ENCODE data around the gene ZMAT3.

The ZMAT3 gene

DNA sequence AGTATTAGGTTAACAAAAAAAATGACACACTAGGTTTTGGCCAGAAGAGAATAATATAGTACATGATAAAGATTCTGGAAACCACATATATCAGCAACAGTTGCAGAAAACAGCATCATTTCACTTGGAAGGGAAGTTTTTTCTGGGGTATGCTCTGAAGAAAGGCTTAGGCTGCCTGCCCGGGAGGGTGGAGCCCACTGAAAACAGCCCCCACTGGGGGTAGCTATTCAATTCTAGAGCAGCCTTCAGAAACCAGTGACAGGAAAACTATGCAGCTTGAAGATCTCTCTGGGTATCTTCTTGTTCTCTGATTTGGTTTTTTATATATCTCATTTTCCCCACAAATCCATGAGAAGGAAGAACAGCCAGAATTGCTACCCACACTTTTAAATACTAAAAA is 43.2 kb downstream of the ZMAT3 start:
- in situ Hi-C loops (cut with HindIII; ENCODE audit: low sequenced_read_pairs): loop anchor here (5.0 kb wide), 1 partner anchor 79 kb away; no protein-coding TSS in a partner anchor

DNA sequence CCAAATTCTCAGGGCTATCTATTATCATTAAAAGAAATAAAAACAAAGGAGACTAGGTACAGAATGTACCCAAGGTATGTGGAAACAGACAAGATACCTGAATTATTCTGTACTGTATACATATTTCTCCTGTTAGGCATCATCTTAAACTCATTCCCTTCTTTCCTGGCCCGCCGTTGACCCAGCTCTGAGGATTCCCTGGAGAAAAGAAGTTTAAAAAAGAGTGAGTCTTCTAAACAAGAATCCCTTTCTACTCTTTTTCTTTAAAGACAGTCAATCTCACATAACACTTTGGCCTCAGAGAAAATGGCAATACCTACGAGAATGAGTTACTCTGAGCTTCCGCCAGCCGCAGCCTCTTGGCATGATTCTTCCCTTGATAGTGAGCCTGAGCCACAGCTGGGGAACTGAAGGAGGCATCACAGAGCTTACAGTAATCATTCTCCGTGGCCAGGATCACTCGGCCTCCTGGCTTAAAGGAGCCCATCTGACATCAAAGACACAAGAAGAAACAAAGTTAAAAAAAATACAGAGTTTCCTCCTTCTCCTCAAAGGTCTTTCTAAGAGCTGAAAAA is 44.2 kb downstream of the ZMAT3 start:
- in situ Hi-C loops (cut with HindIII; ENCODE audit: low sequenced_read_pairs): loop anchor here (5.0 kb wide), 1 partner anchor 80 kb away; no protein-coding TSS in a partner anchor

- in situ Hi-C loops (cut with HindIII; ENCODE audit: low sequenced_read_pairs): loop anchor here (5.0 kb wide), 1 partner anchor 81 kb away; no protein-coding TSS in a partner anchor
These were observed 45.0 kb downstream of the ZMAT3 start for GRCh38 chr3:179026636-179027035.

DNA sequence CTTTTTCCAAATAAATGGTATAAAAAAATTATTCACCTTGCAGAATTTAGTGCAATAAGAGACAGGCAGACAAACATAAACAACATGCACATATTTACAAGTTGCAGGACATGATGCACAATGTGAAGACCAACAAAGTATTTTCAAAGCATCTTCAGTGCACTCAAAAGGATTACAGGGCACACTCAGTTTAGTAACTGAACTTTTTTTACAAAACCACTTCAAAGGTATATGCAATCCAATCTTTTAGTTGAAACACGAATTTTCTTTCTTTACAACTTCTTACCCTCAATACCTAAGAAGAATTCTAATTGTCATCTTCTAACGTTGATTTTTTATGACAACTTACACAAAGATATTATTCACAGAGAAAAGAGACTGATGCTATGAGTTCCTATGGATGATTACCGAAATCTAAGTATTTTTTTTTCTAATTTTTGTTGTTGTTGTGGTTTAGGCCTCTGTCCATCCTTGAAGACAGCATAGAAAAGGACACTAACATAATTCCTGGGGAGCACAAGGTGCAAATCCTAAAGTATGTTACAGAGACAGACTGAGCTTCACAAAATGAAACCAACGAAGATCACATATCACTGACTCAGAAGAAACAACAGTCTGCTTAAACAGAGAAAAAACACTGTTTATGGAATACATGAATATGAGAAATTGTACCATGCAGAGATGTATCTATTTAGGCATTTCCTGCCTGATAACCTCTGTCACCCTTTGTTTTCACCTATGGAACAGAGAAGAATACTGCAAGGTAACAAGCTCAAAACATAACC is 50.3 kb downstream of the ZMAT3 start:
- in situ Hi-C loops (cut with HindIII; ENCODE audit: low sequenced_read_pairs): no loop called here

GRCh38 chr3:179020112-179020511 is 51.5 kb downstream of the ZMAT3 start:
- in situ Hi-C loops (cut with HindIII; ENCODE audit: low sequenced_read_pairs): no loop called here

DNA sequence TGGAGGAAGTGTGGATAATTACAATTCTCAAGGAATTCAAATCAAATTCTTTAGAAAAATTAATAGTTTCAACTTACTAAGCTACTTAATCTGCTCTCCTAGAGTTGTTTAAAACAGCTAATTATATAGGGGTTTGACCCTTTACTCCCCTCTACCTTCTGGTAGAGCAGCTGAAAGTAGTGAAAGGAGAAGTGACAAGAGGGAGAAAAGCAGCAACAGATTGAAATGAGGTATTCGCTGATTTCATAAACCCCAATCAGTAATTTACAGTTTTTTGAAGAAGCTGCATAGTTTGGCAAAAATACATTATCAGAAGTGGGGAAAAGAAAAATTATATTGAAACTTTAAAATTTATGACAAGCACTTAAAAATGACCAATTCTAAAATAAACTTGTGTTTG is 52.8 kb downstream of the ZMAT3 start:
- in situ Hi-C loops (cut with HindIII; ENCODE audit: low sequenced_read_pairs): no loop called here

GRCh38 chr3:179016979-179017670 is 54.5 kb downstream of the ZMAT3 start:
- in situ Hi-C loops (cut with HindIII; ENCODE audit: low sequenced_read_pairs): no loop called here

DNA sequence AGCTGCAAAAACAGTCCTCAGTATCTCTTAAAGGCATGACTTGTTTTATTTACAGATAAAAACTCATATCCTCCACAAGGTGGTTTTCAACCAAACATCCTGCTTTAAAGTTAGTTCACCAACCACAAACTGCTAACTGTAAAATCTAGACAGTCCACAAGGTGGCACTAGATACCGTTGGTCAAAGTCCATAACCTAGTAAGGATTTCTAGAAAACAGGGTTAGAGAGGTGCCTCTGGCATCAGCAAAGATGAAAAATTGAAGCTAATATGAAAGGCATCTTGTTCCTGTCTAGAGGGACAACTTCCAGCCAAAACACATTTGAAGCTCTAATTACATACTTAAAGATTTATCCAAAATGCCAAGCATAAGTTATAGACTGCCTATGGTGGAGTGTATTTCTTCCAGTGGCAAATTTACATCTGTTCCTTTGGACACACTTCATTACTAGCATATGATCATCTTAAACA is 56.0 kb downstream of the ZMAT3 start:
- in situ Hi-C loops (cut with HindIII; ENCODE audit: low sequenced_read_pairs): no loop called here

- in situ Hi-C loops (cut with HindIII; ENCODE audit: low sequenced_read_pairs): no loop called here
These were observed 65.9 kb downstream of the ZMAT3 start for GRCh38 chr3:179005706-179006105.

DNA sequence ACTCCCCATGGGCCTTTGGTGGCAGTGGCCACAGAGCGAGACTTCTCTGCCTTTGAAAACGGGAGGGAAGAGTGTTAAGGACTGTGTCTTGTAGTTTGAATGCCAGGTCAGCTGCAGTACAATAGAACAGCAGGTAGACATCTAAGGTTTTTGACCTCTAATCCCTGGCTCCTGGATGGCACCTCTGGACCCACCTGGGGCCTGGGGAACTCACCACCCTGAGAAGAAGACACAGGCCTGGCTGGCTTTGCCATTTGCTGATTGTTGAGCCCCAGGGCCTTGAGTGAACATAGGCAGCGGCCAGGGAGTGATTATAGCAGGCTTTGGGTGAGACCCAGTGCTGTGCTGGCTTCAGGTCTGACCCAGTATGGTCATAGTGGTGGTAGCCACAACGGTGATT is 66.4 kb downstream of the ZMAT3 start:
- in situ Hi-C loops (cut with HindIII; ENCODE audit: low sequenced_read_pairs): no loop called here

DNA sequence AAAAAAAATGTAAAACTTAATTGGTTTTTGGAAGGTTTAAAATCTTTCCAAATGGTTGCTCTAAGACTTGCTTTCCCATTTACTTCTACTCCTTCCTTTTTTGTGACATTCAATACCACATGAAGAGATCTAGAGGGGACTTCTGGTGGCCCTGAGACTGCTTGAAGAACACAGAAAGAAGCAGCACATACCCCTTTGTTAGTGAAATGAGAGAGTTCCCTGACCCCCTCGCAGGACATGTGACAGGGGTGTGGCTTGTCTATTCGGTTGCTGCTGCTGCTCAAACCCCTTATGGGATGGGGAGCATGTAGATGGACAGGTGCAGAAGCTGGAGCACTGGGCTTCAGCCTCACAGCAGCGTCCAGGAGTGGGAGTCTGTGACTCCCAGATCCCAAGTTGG is 71.0 kb downstream of the ZMAT3 start:
- in situ Hi-C loops (cut with HindIII; ENCODE audit: low sequenced_read_pairs): no loop called here

DNA sequence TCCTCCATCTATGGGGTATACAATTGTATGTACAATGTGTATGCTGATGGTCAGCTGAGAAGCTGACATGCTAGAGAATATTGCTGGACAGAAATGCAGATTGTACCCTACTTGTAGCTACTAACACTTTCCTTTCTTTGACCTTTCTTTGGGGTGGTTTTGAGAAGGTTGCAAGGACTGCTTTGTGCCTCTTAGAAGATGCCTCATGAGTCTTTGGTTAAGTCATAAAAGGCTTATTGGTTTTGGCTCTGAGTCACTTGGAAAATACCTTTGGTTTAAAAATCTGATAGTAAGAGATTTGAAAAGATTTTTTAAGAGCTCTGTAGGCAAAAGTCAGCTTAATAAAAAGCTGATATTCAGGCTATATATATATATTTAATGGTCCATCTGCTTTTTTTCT is 71.5 kb downstream of the ZMAT3 start:
- in situ Hi-C loops (cut with HindIII; ENCODE audit: low sequenced_read_pairs): no loop called here

DNA sequence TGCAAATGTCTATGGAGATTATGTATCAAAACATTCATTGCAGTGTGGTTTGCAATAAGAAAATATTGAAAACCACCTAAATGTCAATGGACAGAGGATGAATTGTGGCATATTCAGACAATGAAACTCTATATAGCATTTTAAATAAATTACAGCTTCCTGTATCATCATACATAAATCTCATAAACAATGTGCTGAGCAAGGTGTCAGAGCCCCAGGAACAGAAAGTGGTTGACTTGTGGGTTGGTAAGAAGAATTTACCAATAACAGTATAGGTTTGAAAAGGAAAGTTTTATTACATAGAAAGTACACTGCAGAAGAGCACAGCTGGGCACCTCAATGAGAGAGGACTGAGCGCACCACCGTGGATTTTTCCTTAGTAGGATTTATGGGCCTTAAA is 75.2 kb downstream of the ZMAT3 start:
- in situ Hi-C loops (cut with HindIII; ENCODE audit: low sequenced_read_pairs): no loop called here

DNA sequence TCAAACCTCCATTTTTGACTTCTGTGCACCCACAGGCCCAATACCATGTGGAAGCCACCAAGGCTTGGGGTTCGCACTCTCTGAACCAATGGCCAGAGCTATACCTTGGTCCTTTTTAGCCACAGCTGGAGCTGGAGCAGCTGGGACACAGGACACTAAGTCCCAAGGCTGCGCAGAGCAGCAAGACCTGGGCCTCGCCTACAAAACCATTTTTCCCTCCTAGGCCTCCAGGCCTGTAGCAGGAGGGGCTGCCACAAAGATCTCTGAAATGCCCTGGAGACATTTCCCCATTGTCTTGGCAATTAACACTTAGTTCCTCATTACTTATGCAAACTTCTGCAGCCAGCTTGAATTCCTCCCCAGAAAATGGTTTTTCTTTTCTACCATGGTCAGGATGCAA is 81.3 kb downstream of the ZMAT3 start:
- in situ Hi-C loops (cut with HindIII; ENCODE audit: low sequenced_read_pairs): no loop called here

DNA sequence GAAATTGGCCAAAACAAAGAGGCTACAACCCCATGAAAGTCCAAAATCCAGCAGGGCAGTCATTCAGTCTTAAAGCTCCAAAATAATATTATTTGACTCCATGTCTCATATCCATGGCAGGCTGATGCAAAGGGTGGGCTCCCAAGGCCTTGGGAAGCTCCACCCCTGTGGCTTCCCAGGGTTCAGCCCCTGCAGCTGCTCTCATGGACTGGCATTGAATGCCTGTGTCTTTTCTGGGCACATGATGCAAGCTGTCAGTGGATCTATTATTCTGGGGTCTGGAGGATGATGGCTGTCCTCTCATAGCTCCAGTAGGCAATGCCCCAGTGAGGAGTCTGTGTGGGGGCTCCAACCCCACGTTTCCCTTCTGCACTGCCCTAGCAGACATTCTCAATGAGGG is 81.8 kb downstream of the ZMAT3 start:
- in situ Hi-C loops (cut with HindIII; ENCODE audit: low sequenced_read_pairs): no loop called here

DNA sequence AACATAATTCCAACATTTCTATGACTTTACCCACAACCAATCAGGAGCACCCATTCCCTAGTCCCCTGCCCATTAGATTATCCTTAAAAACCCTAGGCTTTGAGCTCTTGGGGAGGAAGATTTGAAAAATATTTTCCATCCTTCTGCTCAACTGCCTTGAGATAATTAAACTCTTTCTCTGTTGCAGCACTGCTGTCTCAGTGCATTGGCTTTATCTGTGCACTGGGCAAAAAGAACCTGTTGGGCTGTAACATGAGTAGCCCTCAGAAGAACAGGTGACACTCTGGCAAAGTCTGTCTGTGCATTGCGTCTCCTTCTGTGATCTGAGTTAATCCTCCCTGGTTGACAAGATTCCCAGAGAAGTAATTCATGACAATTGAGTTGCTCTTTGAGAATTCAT is 83.9 kb downstream of the ZMAT3 start:
- in situ Hi-C loops (cut with HindIII; ENCODE audit: low sequenced_read_pairs): no loop called here

DNA sequence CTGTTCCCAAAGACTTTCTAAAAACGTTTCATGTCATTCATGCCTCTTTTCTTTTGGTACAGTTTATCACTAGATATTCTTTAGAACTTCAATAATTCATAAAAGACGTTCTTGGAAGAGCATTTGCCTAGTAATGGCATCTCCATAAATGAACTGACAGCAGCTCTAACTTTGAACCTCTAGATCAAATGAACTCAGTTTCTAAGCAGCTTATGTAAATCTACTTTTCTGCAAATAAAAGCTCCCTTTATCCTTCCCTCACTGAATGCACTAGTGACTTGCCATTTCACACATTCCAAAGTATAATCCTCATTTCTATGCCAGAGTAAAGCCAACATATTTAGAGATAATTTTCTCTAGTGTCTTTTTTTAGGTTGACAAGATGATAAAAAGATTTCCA is 85.2 kb downstream of the ZMAT3 start:
- in situ Hi-C loops (cut with HindIII; ENCODE audit: low sequenced_read_pairs): no loop called here

DNA sequence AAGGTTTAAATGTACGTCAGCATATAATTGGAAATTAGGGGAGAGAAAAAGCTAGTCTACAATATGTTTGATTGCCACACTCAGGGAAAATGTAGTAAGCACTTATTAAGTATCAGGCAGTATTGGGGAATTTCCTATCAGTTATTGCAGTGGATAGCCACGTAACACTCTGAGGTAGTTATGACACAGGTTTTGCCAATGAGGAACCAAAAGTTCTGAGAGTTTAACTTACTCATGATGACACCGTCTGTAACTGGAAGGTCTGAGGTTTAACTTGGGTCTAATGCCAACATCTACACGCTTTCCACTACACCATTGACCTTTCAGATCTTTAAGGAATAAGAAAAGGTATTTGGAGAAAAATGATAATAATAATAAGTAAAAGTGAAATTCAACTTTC is 89.5 kb downstream of the ZMAT3 start:
- in situ Hi-C loops (cut with HindIII; ENCODE audit: low sequenced_read_pairs): no loop called here

DNA sequence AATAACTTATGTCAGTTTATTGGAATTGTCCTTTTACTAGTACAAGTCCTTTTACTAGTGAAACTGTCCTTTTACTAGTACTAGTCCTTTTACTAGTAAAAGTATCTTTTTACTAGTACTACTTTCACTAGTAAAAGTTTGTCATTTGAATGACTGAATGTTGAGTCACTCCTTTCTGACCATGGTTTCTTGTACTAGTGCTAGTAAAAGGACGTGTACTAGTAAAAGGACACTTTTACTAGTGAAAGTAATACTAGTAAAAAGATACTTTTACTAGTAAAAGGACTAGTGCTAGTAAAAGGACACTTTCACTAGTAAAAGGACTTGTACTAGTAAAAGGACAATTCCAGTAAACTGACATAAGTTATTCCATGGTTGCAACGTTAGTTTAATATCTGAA is 96.3 kb downstream of the ZMAT3 start:
- in situ Hi-C loops (cut with HindIII; ENCODE audit: low sequenced_read_pairs): no loop called here

DNA sequence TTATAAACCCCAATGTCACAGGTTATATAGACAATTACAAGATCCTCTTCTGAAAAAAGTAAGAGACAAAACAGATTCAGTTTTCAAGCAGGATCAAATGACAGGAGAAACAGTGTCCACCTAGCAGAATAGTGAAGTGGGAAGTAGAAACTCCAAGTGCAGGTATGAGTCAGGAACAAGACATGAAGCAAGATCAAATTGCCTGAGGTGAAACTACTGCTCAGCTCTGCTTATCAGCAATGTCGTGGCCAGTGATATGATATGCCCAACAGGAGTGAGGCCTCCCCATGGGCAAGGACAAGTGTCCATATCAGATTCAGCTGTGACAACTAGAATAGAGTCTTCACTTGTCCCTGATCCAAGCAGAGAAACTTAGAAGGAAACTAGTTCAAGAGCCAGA is 100.0 kb downstream of the ZMAT3 start:
- in situ Hi-C loops (cut with HindIII; ENCODE audit: low sequenced_read_pairs): no loop called here

DNA sequence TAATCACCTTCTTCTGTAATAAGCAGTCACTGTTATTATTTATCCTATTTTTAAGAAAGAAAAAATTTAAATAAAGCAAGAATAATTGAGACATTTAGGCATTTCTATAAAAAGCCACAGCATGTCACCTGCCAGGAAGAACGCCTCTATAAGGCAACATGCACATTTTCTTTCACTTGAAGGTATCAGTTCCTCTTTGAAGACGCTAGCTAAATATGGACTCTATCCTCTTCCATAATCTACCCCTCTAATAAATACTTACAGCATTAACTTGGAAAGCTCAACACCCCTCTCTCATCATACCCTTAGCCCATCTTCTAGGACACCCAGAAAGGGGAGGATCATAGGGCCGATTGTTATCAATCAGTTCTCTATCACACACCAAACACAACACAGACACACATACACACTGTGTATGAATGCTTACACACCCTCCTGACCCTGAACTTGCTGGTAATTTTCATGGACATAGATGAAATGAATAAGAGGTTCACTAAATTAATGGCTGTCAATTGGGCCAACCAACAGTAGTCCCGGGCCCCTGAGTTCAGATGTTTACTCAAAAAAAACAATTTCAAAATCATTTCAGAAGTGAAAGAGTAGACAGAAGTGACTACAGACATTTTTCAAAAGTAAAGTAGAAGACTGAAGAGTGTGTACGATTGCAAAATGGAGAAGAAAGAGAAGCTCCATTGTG is 102.5 kb downstream of the ZMAT3 start:
- in situ Hi-C loops (cut with HindIII; ENCODE audit: low sequenced_read_pairs): no loop called here
